Gastroesophageal sphincter (tissue), 3 donors: ENCODE measurements around the gene DUSP16.

Source experiments
- EP300 ChIP-seq: sonication (generic); formaldehyde crosslinking; IDR thresholded peaks from one replicate; pipeline ENCODE4 v1.6.1; 2017; ENCODE audit warnings: antibody characterized with exemption, mild to moderate bottlenecking
- POLR2A ChIP-seq, 2 donors: fragments of 450-650 bp; IDR thresholded peaks; one replicate each; pipeline ENCODE4 v1.6.1; 2017; ENCODE audit warnings: antibody characterized with exemption in 2 of 2, mild to moderate bottlenecking in 2 of 2, moderate library complexity in 1 of 2
- POLR2AphosphoS5 ChIP-seq: sonication (generic); formaldehyde crosslinking; IDR thresholded peaks from one replicate; pipeline ENCODE4 v1.6.1; 2017; ENCODE audit warnings: antibody characterized with exemption
- TF ChIP-seq, protein P1 (sequence below), 4 experiments: fragments of 200-600 bp in 2 of 4; fragments of 450-650 bp in 2 of 4; sonication (generic) in 1 of 4; IDR thresholded peaks; one replicate each; pipeline ENCODE4 v1.5.1; 2017 to 2019; ENCODE audit warnings: antibody characterized with exemption in 4 of 4, mild to moderate bottlenecking in 2 of 4, moderate library complexity in 2 of 4

DNA sequence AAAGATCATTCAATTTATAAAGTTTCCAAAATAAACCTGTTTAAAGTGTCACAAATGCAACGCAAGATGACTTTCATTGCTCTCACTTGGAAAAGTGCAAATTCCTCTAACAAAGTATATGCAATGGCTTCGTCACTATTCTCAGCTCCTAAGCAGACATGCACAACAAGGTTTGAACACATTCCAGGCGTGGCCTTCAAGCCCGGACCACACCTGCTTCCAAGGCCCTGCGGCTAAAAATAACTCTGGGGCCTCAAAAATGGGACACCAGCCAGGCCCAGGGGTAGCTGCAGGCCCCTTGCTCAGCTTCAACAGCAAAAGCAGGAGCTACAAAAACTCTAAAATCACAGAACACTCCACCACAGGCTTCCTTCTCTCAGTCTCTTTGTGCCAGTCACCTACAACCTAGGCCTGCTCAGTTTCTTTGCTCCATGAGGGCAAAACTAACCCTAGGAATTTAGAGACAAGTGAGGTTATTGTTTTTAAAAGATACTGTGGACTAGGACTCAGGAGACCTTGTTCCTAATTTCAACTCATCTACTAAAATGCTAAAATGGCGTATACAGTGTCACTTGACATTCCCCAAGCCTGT lies 29.3 kb downstream of the DUSP16 start:
- TF ChIP-seq, protein P1, sequence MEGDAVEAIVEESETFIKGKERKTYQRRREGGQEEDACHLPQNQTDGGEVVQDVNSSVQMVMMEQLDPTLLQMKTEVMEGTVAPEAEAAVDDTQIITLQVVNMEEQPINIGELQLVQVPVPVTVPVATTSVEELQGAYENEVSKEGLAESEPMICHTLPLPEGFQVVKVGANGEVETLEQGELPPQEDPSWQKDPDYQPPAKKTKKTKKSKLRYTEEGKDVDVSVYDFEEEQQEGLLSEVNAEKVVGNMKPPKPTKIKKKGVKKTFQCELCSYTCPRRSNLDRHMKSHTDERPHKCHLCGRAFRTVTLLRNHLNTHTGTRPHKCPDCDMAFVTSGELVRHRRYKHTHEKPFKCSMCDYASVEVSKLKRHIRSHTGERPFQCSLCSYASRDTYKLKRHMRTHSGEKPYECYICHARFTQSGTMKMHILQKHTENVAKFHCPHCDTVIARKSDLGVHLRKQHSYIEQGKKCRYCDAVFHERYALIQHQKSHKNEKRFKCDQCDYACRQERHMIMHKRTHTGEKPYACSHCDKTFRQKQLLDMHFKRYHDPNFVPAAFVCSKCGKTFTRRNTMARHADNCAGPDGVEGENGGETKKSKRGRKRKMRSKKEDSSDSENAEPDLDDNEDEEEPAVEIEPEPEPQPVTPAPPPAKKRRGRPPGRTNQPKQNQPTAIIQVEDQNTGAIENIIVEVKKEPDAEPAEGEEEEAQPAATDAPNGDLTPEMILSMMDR (IDR thresholded peaks at IDR 0.05): no peak
- no peak for TF ChIP-seq EP300
- TF ChIP-seq POLR2A (IDR thresholded peaks at IDR 0.05): no peak
- no peak for TF ChIP-seq POLR2AphosphoS5
